T-helper 1 cell treated with Interleukin-12 subunit alpha and Interleukin-12 subunit beta and Interleukin-4 antibody, amounts not matched to agents 30 μg/mL and 1 μg/mL, for 36 hours (primary cell): Measurements from ENCODE around the gene CRISP1.

Experiments
- H3K27ac Mint-ChIP-seq: one replicate; pipeline ENCODE4 v1.8.0; 2021; ENCODE audit warnings: mild to moderate bottlenecking, mixed read lengths
- H3K27me3 Mint-ChIP-seq: one replicate; pipeline ENCODE4 v1.8.0; 2021; ENCODE audit warnings: low read depth, mixed read lengths
- H3K36me3 Mint-ChIP-seq: one replicate; pipeline ENCODE4 v1.8.0; 2021; ENCODE audit warnings: low read depth, mixed read lengths
- H3K4me1 Mint-ChIP-seq: one replicate; pipeline ENCODE4 v1.8.0; 2021; ENCODE audit warnings: low read depth, mixed read lengths
- H3K4me3 Mint-ChIP-seq: one replicate; pipeline ENCODE4 v1.8.0; 2021; ENCODE audit warnings: mild to moderate bottlenecking, moderate library complexity, mixed read lengths
- H3K9me3 Mint-ChIP-seq: one replicate; pipeline ENCODE4 v1.8.0; 2021; ENCODE audit warnings: mixed read lengths

The CRISP1 gene

GRCh38 chr6:49868951-49869529, 2.7 kb upstream of the CRISP1 start:
- Mint-ChIP-seq H3K36me3 (no peaks in the 10 kb centered on the region), H3K27me3 (no peaks in the 10 kb centered on the region), H3K4me1 (no peaks in the 10 kb centered on the region), H3K27ac (no peak overlapping the region), H3K9me3 (peaks cover 11% of the 10 kb centered on the region), H3K4me3 (no peak overlapping the region)

- H3K4me3 Mint-ChIP-seq: no peak overlapping the region
- H3K9me3 Mint-ChIP-seq: no peaks in the 10 kb centered on the region
- no peaks in the 10 kb centered on the region for H3K36me3 Mint-ChIP-seq
These were observed 10.1 kb downstream of the CRISP1 start for GRCh38 chr6:49856282-49856681.

GRCh38 chr6:49855221-49855620, 11.1 kb downstream of the CRISP1 start:
- Mint-ChIP-seq H3K4me3 (no peak overlapping the region), H3K27me3 (no peaks in the 10 kb centered on the region), H3K9me3 (no peaks in the 10 kb centered on the region), H3K27ac (no peak overlapping the region), H3K4me1 (no peaks in the 10 kb centered on the region), H3K36me3 (no peaks in the 10 kb centered on the region)

More at GRCh38 chr6:49856282-49856681, 10.1 kb downstream of the CRISP1 start:
- no peak overlapping the region for H3K27ac Mint-ChIP-seq
- H3K4me1 Mint-ChIP-seq: no peaks in the 10 kb centered on the region
- H3K27me3 Mint-ChIP-seq: no peaks in the 10 kb centered on the region

- Mint-ChIP-seq H3K27me3 (no peaks in the 10 kb centered on the region), H3K4me1 (no peaks in the 10 kb centered on the region), H3K36me3 (no peaks in the 10 kb centered on the region), H3K27ac (no peak overlapping the region), H3K4me3 (no peak overlapping the region), H3K9me3 (no peaks in the 10 kb centered on the region)
These were observed 13.4 kb downstream of the CRISP1 start for GRCh38 chr6:49852975-49853374.

- no peaks in the 10 kb centered on the region for H3K4me1 Mint-ChIP-seq
These were observed 17.0 kb downstream of the CRISP1 start for GRCh38 chr6:49849213-49849907.

GRCh38 chr6:49847673-49848072, 18.7 kb downstream of the CRISP1 start:
- H3K36me3 Mint-ChIP-seq: no peaks in the 10 kb centered on the region
- no peaks in the 10 kb centered on the region for H3K27me3 Mint-ChIP-seq
- no peaks in the 10 kb centered on the region for H3K4me1 Mint-ChIP-seq
- no peak overlapping the region for H3K27ac Mint-ChIP-seq
- no peaks in the 10 kb centered on the region for H3K9me3 Mint-ChIP-seq
- no peak overlapping the region for H3K4me3 Mint-ChIP-seq

More at GRCh38 chr6:49849213-49849907, 17.0 kb downstream of the CRISP1 start:
- Mint-ChIP-seq H3K4me3 (no peak overlapping the region), H3K9me3 (no peaks in the 10 kb centered on the region), H3K27ac (no peak overlapping the region), H3K27me3 (no peaks in the 10 kb centered on the region), H3K36me3 (no peaks in the 10 kb centered on the region)

GRCh38 chr6:49847014-49847413, 19.3 kb downstream of the CRISP1 start:
- Mint-ChIP-seq H3K27ac (no peak overlapping the region), H3K4me3 (no peak overlapping the region), H3K4me1 (no peaks in the 10 kb centered on the region), H3K27me3 (no peaks in the 10 kb centered on the region), H3K9me3 (no peaks in the 10 kb centered on the region), H3K36me3 (no peaks in the 10 kb centered on the region)

- no peaks in the 10 kb centered on the region for H3K27me3 Mint-ChIP-seq
- no peak overlapping the region for H3K27ac Mint-ChIP-seq
- no peaks in the 10 kb centered on the region for H3K36me3 Mint-ChIP-seq
- H3K4me3 Mint-ChIP-seq: no peak overlapping the region
- H3K4me1 Mint-ChIP-seq: no peaks in the 10 kb centered on the region
- H3K9me3 Mint-ChIP-seq: no peaks in the 10 kb centered on the region
These were observed 24.9 kb downstream of the CRISP1 start for GRCh38 chr6:49841424-49841823.

- Mint-ChIP-seq H3K36me3 (no peaks in the 10 kb centered on the region), H3K27me3 (no peaks in the 10 kb centered on the region), H3K27ac (no peak overlapping the region), H3K9me3 (no peaks in the 10 kb centered on the region), H3K4me3 (no peak overlapping the region), H3K4me1 (no peaks in the 10 kb centered on the region)
These were observed 26.4 kb downstream of the CRISP1 start for GRCh38 chr6:49839957-49840356.

- no peak overlapping the region for H3K27ac Mint-ChIP-seq
- H3K36me3 Mint-ChIP-seq: no peaks in the 10 kb centered on the region
- no peaks in the 10 kb centered on the region for H3K27me3 Mint-ChIP-seq
- H3K9me3 Mint-ChIP-seq: no peaks in the 10 kb centered on the region
- no peak overlapping the region for H3K4me3 Mint-ChIP-seq
- H3K4me1 Mint-ChIP-seq: no peaks in the 10 kb centered on the region
These were observed 27.2 kb downstream of the CRISP1 start for GRCh38 chr6:49839162-49839561.

- Mint-ChIP-seq H3K36me3 (no peaks in the 10 kb centered on the region), H3K4me1 (no peaks in the 10 kb centered on the region), H3K27me3 (no peaks in the 10 kb centered on the region), H3K4me3 (no peak overlapping the region), H3K9me3 (no peaks in the 10 kb centered on the region), H3K27ac (no peak overlapping the region)
These were observed 31.2 kb downstream of the CRISP1 start for GRCh38 chr6:49835140-49835539.

GRCh38 chr6:49833386-49833785, 32.9 kb downstream of the CRISP1 start:
- Mint-ChIP-seq H3K4me1 (no peaks in the 10 kb centered on the region), H3K27ac (no peak overlapping the region), H3K9me3 (no peaks in the 10 kb centered on the region), H3K4me3 (no peak overlapping the region), H3K27me3 (no peaks in the 10 kb centered on the region), H3K36me3 (no peaks in the 10 kb centered on the region)

- Mint-ChIP-seq H3K4me3 (no peak overlapping the region), H3K36me3 (no peaks in the 10 kb centered on the region), H3K4me1 (no peaks in the 10 kb centered on the region), H3K27me3 (no peaks in the 10 kb centered on the region), H3K27ac (no peak overlapping the region), H3K9me3 (no peaks in the 10 kb centered on the region)
These were observed 39.5 kb downstream of the CRISP1 start for GRCh38 chr6:49826743-49827406.

- no peaks in the 10 kb centered on the region for H3K9me3 Mint-ChIP-seq
- H3K4me3 Mint-ChIP-seq: no peak overlapping the region
- H3K4me1 Mint-ChIP-seq: no peaks in the 10 kb centered on the region
- H3K27ac Mint-ChIP-seq: no peak overlapping the region
- no peaks in the 10 kb centered on the region for H3K27me3 Mint-ChIP-seq
- no peaks in the 10 kb centered on the region for H3K36me3 Mint-ChIP-seq
These were observed 51.2 kb downstream of the CRISP1 start for GRCh38 chr6:49815166-49815565.

- no peak overlapping the region for H3K27ac Mint-ChIP-seq
- no peaks in the 10 kb centered on the region for H3K4me1 Mint-ChIP-seq
- no peaks in the 10 kb centered on the region for H3K36me3 Mint-ChIP-seq
- no peaks in the 10 kb centered on the region for H3K9me3 Mint-ChIP-seq
- no peak overlapping the region for H3K4me3 Mint-ChIP-seq
- no peaks in the 10 kb centered on the region for H3K27me3 Mint-ChIP-seq
These were observed 53.1 kb downstream of the CRISP1 start for GRCh38 chr6:49813248-49813647.
